ENCODE measurements around the gene PODXL. TPM values are rescaled to one million over a fixed set of nuclear protein-coding genes. Genes with fewer than 3 reads are reported as not detected.

Gene PODXL
- total RNA-seq, 1 donor from 2014 or later, result 160 TPM

DNA sequence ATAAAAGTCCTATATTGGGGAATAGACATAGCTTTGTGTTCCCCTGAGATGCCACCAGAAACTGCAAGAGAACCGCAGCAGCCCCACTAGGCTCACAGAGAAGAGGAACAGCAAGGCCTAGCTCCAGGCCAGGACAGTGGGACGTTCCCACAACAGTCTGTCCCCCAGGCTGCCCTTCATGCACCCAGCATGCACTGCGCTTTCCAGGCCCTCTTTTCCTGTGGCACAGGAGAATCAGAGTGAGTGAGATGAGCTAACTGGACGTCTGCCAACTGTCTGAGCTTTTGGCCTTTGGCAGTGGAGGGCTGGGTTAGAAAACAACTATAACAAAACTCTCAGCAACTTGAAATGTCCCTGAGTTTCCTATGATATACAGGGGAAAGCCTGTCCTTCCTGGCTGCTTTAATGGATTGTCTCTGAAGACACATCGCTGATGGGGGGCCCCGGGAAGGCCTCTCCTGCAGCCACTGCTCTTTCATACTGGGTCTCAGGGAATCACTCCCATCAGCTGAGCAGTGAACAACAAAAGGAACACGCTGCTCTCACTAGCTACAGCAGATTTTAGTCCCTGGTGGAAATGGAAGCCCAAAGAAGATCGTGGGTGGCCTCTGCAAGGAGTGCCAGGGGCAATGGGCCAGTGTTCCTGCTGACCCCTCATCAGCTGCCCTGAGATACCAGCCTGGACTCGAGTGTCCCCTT is 53.5 kb downstream of the PODXL start:
- DNase-seq (ENCODE audit: low read depth), result no peak
- Histone ChIP-seq H3K4me3 (ENCODE audit: low read depth, low read length) (no peak overlapping the region), H3K36me3 (ENCODE audit: control insufficient read depth, insufficient read depth, low read length) (no peaks in the 10 kb centered on the region), H3K27me3 (ENCODE audit: control insufficient read depth, insufficient read depth, low read length) (no peaks in the 10 kb centered on the region)
- TF ChIP-seq, protein P1, sequence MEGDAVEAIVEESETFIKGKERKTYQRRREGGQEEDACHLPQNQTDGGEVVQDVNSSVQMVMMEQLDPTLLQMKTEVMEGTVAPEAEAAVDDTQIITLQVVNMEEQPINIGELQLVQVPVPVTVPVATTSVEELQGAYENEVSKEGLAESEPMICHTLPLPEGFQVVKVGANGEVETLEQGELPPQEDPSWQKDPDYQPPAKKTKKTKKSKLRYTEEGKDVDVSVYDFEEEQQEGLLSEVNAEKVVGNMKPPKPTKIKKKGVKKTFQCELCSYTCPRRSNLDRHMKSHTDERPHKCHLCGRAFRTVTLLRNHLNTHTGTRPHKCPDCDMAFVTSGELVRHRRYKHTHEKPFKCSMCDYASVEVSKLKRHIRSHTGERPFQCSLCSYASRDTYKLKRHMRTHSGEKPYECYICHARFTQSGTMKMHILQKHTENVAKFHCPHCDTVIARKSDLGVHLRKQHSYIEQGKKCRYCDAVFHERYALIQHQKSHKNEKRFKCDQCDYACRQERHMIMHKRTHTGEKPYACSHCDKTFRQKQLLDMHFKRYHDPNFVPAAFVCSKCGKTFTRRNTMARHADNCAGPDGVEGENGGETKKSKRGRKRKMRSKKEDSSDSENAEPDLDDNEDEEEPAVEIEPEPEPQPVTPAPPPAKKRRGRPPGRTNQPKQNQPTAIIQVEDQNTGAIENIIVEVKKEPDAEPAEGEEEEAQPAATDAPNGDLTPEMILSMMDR (IDR thresholded peaks at IDR 0.05; ENCODE audit: insufficient read depth, low read length, poor library complexity, severe bottlenecking), result no peak

DNA sequence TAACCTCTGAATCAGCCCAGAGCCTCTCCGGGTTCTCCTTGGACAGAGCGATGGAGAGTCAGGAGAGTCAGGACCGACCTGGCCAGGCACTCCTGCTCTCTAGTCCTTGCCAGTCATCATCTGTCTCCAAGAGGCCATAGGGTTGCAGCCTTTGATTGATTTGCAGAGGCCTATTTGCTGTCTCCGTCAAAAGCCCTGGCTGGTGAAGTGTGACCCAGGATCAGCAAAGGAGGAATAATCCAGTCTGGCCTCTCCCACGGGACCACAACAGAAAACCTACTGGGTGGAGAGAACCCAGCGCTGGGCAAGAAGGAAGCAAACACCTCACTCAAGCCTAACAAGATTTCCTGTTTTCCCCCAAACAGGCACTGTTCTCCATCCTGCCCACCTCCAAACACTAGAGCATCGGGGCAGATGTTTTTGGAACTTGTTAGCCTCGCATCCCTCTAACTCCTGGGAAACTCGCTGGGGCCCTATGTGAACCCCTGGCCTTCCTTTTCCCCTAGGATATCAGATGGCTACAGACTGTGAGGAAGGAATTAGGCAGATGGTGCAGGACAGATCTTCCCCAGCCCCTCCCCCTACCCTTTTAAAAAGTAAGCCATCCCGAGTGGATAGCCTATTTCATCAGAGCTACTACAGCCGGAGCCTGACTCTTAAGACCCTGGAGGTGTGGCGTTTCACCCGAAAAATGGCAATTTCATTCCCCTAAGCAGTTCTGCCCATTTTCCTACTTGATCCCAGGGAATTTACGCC is 54.3 kb downstream of the PODXL start:
- Histone ChIP-seq H3K27me3 (ENCODE audit: control insufficient read depth, insufficient read depth, low read length) (no peaks in the 10 kb centered on the region), H3K36me3 (ENCODE audit: control insufficient read depth, insufficient read depth, low read length) (no peaks in the 10 kb centered on the region), H3K4me3 (ENCODE audit: low read depth, low read length) (no peak overlapping the region)
- TF ChIP-seq, protein P1 (IDR thresholded peaks at IDR 0.05; ENCODE audit: insufficient read depth, low read length, poor library complexity, severe bottlenecking), result no peak
- no peak for DNase-seq (ENCODE audit: low read depth)

- TF ChIP-seq, protein P1 (IDR thresholded peaks at IDR 0.05; ENCODE audit: insufficient read depth, low read length, poor library complexity, severe bottlenecking), result no peak
- Histone ChIP-seq H3K27me3 (ENCODE audit: control insufficient read depth, insufficient read depth, low read length) (no peaks in the 10 kb centered on the region), H3K4me3 (ENCODE audit: low read depth, low read length) (no peak overlapping the region), H3K36me3 (ENCODE audit: control insufficient read depth, insufficient read depth, low read length) (no peaks in the 10 kb centered on the region)
- DNase-seq (ENCODE audit: low read depth), result peak; percentile 37
Measured at GRCh38 chr7:131501422-131501821, 55.0 kb downstream of the PODXL start.

GRCh38 chr7:131500357-131500756 is 56.1 kb downstream of the PODXL start:
- H3K36me3 ChIP-seq (ENCODE audit: control insufficient read depth, insufficient read depth, low read length), result no peaks in the 10 kb centered on the region
- TF ChIP-seq, protein P1 (IDR thresholded peaks at IDR 0.05; ENCODE audit: insufficient read depth, low read length, poor library complexity, severe bottlenecking), result no peak
- no peak overlapping the region for H3K4me3 ChIP-seq (ENCODE audit: low read depth, low read length)
- no peaks in the 10 kb centered on the region for H3K27me3 ChIP-seq (ENCODE audit: control insufficient read depth, insufficient read depth, low read length)
- no peak for DNase-seq (ENCODE audit: low read depth)

- TF ChIP-seq, protein P1 (IDR thresholded peaks at IDR 0.05; ENCODE audit: insufficient read depth, low read length, poor library complexity, severe bottlenecking), result no peak
- Histone ChIP-seq H3K4me3 (ENCODE audit: low read depth, low read length) (no peak overlapping the region), H3K36me3 (ENCODE audit: control insufficient read depth, insufficient read depth, low read length) (no peaks in the 10 kb centered on the region), H3K27me3 (ENCODE audit: control insufficient read depth, insufficient read depth, low read length) (no peaks in the 10 kb centered on the region)
- DNase-seq (ENCODE audit: low read depth), result no peak
Measured at GRCh38 chr7:131499801-131500200, 56.6 kb downstream of the PODXL start.

Data from kidney epithelial cell (primary cell).